Lower leg skin (tissue), 3 donors: Measurements from ENCODE around the gene DNAH14.

Source experiments
- POLR2A ChIP-seq, 2 donors: fragments of 450-650 bp; IDR thresholded peaks; one replicate each; pipeline ENCODE4 v1.6.1; 2016 to 2017; ENCODE audit warnings: antibody characterized with exemption in 2 of 2, mild to moderate bottlenecking in 1 of 2, moderate library complexity in 1 of 2
- TF ChIP-seq, protein P1 (sequence below), 3 donors: fragments of 450-650 bp; IDR thresholded peaks; one replicate each; pipeline ENCODE4 v1.5.1; 2016; ENCODE audit warnings: antibody characterized with exemption in 3 of 3, mild to moderate bottlenecking in 3 of 3, moderate library complexity in 2 of 3

- TF ChIP-seq, protein P1, sequence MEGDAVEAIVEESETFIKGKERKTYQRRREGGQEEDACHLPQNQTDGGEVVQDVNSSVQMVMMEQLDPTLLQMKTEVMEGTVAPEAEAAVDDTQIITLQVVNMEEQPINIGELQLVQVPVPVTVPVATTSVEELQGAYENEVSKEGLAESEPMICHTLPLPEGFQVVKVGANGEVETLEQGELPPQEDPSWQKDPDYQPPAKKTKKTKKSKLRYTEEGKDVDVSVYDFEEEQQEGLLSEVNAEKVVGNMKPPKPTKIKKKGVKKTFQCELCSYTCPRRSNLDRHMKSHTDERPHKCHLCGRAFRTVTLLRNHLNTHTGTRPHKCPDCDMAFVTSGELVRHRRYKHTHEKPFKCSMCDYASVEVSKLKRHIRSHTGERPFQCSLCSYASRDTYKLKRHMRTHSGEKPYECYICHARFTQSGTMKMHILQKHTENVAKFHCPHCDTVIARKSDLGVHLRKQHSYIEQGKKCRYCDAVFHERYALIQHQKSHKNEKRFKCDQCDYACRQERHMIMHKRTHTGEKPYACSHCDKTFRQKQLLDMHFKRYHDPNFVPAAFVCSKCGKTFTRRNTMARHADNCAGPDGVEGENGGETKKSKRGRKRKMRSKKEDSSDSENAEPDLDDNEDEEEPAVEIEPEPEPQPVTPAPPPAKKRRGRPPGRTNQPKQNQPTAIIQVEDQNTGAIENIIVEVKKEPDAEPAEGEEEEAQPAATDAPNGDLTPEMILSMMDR (IDR thresholded peaks at IDR 0.05): no peak
- no peak for TF ChIP-seq POLR2A (IDR thresholded peaks at IDR 0.05)
Observed at GRCh38 chr1:224903955-224904354, 25.5 kb upstream of the DNAH14 start.
